NB4 (cell line): Measurements from ENCODE around the gene PSMD5.

Source experiments
- POLR2A ChIP-seq: IDR thresholded peaks from 2 replicates; pipeline ENCODE4 v1.6.1; 2011; ENCODE audit warnings: mild to moderate bottlenecking; ENCODE audit not compliant: insufficient read length; ENCODE audit errors: extremely low read depth
- TF ChIP-seq, protein P1 (sequence below): IDR thresholded peaks from one replicate; pipeline ENCODE4 v1.5.1; 2012; ENCODE audit warnings: low read depth, low read length

DNA sequence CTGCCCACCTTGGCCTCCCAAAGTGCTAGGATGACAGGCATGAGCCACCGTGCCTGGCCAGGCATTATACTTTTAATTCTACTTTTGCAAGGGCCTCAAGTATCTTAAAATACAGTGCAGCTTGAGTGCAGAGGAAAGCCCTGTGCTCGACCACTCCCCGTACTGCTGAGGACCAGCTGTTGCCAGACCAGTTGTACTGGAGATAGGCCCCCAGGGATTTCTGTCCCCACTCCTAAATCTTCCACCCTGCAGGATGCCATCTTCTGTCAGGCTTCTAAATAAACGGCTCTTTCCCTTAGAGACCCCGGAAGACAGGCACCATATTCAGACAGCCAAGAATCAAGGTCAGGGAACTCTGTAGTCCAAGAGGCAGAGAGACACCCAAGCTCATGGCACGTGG is 16.6 kb upstream of the PSMD5 start:
- TF ChIP-seq, protein P1, sequence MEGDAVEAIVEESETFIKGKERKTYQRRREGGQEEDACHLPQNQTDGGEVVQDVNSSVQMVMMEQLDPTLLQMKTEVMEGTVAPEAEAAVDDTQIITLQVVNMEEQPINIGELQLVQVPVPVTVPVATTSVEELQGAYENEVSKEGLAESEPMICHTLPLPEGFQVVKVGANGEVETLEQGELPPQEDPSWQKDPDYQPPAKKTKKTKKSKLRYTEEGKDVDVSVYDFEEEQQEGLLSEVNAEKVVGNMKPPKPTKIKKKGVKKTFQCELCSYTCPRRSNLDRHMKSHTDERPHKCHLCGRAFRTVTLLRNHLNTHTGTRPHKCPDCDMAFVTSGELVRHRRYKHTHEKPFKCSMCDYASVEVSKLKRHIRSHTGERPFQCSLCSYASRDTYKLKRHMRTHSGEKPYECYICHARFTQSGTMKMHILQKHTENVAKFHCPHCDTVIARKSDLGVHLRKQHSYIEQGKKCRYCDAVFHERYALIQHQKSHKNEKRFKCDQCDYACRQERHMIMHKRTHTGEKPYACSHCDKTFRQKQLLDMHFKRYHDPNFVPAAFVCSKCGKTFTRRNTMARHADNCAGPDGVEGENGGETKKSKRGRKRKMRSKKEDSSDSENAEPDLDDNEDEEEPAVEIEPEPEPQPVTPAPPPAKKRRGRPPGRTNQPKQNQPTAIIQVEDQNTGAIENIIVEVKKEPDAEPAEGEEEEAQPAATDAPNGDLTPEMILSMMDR, result no peak
- TF ChIP-seq POLR2A, result no peak
